PC-9 (cell line): ENCODE measurements around the gene AVEN. TPM values are rescaled to one million over a fixed set of nuclear protein-coding genes. Genes with fewer than 3 reads are reported as not detected.

Source experiments
- BruUV-seq: library from RNA; stranded (reverse); fragments of 400-500 nt; replicated peaks from 2 replicates; lab custom pipeline; 2021; lab: Mats Ljungman, UMichigan
- CTCF ChIA-PET: fragments of 300-600 bp; sonication (Branson Sonifier 250); formaldehyde crosslinking; loops from one replicate; lab custom pipeline; 2022; ENCODE audit warnings: antibody characterized with exemption; lab: Charles Lee
- POLR2A ChIA-PET: fragments of 300-600 bp; sonication (Branson Sonifier 250); formaldehyde crosslinking; loops from one replicate; lab custom pipeline; 2022; ENCODE audit warnings: antibody characterized with exemption; ENCODE audit not compliant: unreplicated experiment; lab: Charles Lee
- DNase-seq, 2 experiments: peaks; one replicate each; pipeline versions ENCODE4 v3.0.0 to v3.0.0-alpha.2; 2015 to 2022; ENCODE audit warnings: mixed read lengths in 1 of 2
- H2AFZ ChIP-seq: fragments of 200-600 bp; sonication (generic); 2 replicates; pipeline ENCODE4 v1.8.1; 2017; ENCODE audit warnings: antibody characterized with exemption
- H3F3A ChIP-seq: fragments of 200-600 bp; sonication (generic); 2 replicates; pipeline ENCODE4 v1.8.1; 2017; ENCODE audit warnings: antibody characterized with exemption, mild to moderate bottlenecking, low read depth; ENCODE audit not compliant: insufficient read depth
- H3K27ac ChIP-seq: fragments of 200-600 bp; sonication (generic); 2 replicates; pipeline ENCODE4 v1.6.1; 2016; ENCODE audit warnings: mixed run types
- H3K27me3 ChIP-seq: fragments of 200-600 bp; sonication (generic); 2 replicates; pipeline ENCODE4 v1.6.1; 2016; ENCODE audit warnings: low read depth, mixed run types; ENCODE audit not compliant: insufficient read depth
- H3K36me3 ChIP-seq: fragments of 200-600 bp; sonication (generic); 2 replicates; pipeline ENCODE4 v1.6.1; 2016; ENCODE audit warnings: low read depth, mixed run types
- H3K4me1 ChIP-seq: fragments of 200-600 bp; sonication (generic); replicated peaks from 2 replicates; pipeline ENCODE4 v1.6.1; 2016; ENCODE audit warnings: mixed run types; ENCODE audit not compliant: insufficient read depth
- H3K4me2 ChIP-seq: fragments of 200-600 bp; sonication (generic); 2 replicates; pipeline ENCODE4 v1.6.1; 2017; ENCODE audit warnings: mixed run types
- H3K4me3 ChIP-seq: fragments of 200-600 bp; sonication (generic); 2 replicates; pipeline ENCODE4 v1.6.1; 2016; ENCODE audit warnings: mixed run types
- H3K79me2 ChIP-seq: fragments of 200-600 bp; sonication (generic); 2 replicates; pipeline ENCODE4 v1.6.1; 2017; ENCODE audit warnings: low read depth, mixed run types
- H3K9me2 ChIP-seq: fragments of 200-600 bp; sonication (generic); 2 replicates; pipeline ENCODE4 v1.8.1; 2017; ENCODE audit warnings: mild to moderate bottlenecking; ENCODE audit not compliant: insufficient read depth
- H3K9me3 ChIP-seq: fragments of 200-600 bp; sonication (generic); 2 replicates; pipeline ENCODE4 v1.8.1; 2016; ENCODE audit warnings: low read depth; ENCODE audit not compliant: insufficient read depth
- H4K20me1 ChIP-seq: fragments of 200-600 bp; sonication (generic); 2 replicates; pipeline ENCODE4 v1.8.1; 2017; ENCODE audit not compliant: insufficient read depth
- EZH2 ChIP-seq: fragments of 200-600 bp; sonication (generic); IDR thresholded peaks from 2 replicates; pipeline ENCODE4 v1.8.0; 2017; ENCODE audit warnings: antibody characterized with exemption, low read depth
- intact Hi-C: fragments of 100-400 bp; cut with micrococcal nuclease; formaldehyde crosslinking; loops from one replicate; pipeline ENCODE4 v1.10.0; 2022; ENCODE audit not compliant: unreplicated experiment
- total RNA-seq: library from RNA; stranded (reverse); gene quantifications from 2 replicates; pipeline ENCODE4 v1.2.3, GENCODE V29; 2021
- TF ChIP-seq, protein P1 (sequence below): fragments of 200-600 bp; sonication (generic); conservative IDR thresholded peaks from 2 replicates; pipeline ENCODE4 v1.6.1; 2017; ENCODE audit warnings: mixed run types, antibody characterized with exemption, mild to moderate bottlenecking, moderate library complexity

AVEN gene
- total RNA-seq, 1 experiment from 2014 or later: 8.7 TPM

DNA sequence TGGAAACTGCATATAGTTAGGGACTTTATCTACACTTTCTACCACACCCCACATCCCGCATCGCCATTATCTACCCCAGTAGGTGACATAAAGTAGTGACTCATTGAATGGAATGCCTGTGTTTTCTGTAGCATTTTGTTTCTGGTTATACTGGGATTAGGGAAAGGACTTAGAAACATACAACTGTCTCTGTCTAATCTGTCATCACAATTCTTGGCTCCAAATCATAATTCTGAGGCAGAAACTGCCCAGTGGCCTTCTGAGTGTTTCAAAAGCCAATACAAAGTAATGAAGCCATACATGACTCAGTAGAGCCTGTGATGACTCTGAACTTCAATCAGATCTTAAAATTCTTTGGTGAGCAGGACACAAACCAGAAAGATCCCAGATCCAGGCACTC, 186.4 kb downstream of the AVEN start:
- Histone ChIP-seq H2AFZ (no peak overlapping the region), H3K4me2 (peak overlapping the region; percentile 23; the same call in 1 of the 2 replicates), H3K4me1 (peaks cover 12% of the 10 kb centered on the region), H3K79me2 (no peaks in the 10 kb centered on the region), H3K27ac (peak overlapping the region; percentile 44), H3K4me3 (no peak overlapping the region), H3K27me3 (no peaks in the 10 kb centered on the region), H3F3A (peaks cover 14% of the 10 kb centered on the region; the same call in 1 of the 2 replicates), H3K9me3 (no peaks in the 10 kb centered on the region), H4K20me1 (no peaks in the 10 kb centered on the region), H3K9me2 (no peaks in the 10 kb centered on the region), H3K36me3 (no peaks in the 10 kb centered on the region)
- TF ChIP-seq, protein P1, sequence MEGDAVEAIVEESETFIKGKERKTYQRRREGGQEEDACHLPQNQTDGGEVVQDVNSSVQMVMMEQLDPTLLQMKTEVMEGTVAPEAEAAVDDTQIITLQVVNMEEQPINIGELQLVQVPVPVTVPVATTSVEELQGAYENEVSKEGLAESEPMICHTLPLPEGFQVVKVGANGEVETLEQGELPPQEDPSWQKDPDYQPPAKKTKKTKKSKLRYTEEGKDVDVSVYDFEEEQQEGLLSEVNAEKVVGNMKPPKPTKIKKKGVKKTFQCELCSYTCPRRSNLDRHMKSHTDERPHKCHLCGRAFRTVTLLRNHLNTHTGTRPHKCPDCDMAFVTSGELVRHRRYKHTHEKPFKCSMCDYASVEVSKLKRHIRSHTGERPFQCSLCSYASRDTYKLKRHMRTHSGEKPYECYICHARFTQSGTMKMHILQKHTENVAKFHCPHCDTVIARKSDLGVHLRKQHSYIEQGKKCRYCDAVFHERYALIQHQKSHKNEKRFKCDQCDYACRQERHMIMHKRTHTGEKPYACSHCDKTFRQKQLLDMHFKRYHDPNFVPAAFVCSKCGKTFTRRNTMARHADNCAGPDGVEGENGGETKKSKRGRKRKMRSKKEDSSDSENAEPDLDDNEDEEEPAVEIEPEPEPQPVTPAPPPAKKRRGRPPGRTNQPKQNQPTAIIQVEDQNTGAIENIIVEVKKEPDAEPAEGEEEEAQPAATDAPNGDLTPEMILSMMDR: no peak
- no peak for TF ChIP-seq EZH2
- peak; percentile 33 to 78 for DNase-seq
- BruUV-seq: no TSS peak
- ChIA-PET POLR2A (interaction anchor here (0.6 kb wide), 1 partner anchor 224 kb away, joined by 3 read pairs; no protein-coding TSS in a partner anchor), CTCF (no interaction called here)
- intact Hi-C loops: loop anchor here (10.0 kb wide), 1 partner anchor 112 kb away; the partner anchor contains the start of gene CHRM5

- no peak overlapping the region for H2AFZ ChIP-seq
- H3F3A ChIP-seq: peaks cover 14% of the 10 kb centered on the region; the same call in 1 of the 2 replicates
- H3K9me2 ChIP-seq: no peaks in the 10 kb centered on the region
- no peak overlapping the region for H3K27ac ChIP-seq
- no peaks in the 10 kb centered on the region for H3K79me2 ChIP-seq
- no peak overlapping the region for H3K4me2 ChIP-seq
- no peak for TF ChIP-seq EZH2
- TF ChIP-seq, protein P1: no peak
- DNase-seq: no peak
- H3K27me3 ChIP-seq: no peaks in the 10 kb centered on the region
- ChIA-PET POLR2A (interaction anchor here (0.6 kb wide), 1 partner anchor 225 kb away, joined by 3 read pairs; no protein-coding TSS in a partner anchor), CTCF (no interaction called here)
- H3K36me3 ChIP-seq: no peaks in the 10 kb centered on the region
- intact Hi-C loops: loop anchor here (10.0 kb wide), 1 partner anchor 113 kb away; the partner anchor contains the start of gene CHRM5
- BruUV-seq: no TSS peak
- H3K4me1 ChIP-seq: peaks cover 12% of the 10 kb centered on the region
- H4K20me1 ChIP-seq: no peaks in the 10 kb centered on the region
- H3K9me3 ChIP-seq: no peaks in the 10 kb centered on the region
- H3K4me3 ChIP-seq: no peak overlapping the region
Measured at GRCh38 chr15:33852094-33852493, 186.9 kb downstream of the AVEN start.

GRCh38 chr15:33851079-33851478, 187.9 kb downstream of the AVEN start:
- CTCF ChIA-PET: no interaction called here
- H3K27me3 ChIP-seq: no peaks in the 10 kb centered on the region
- TF ChIP-seq, protein P1: no peak
- TF ChIP-seq EZH2: no peak
- H3K36me3 ChIP-seq: no peaks in the 10 kb centered on the region
- no peaks in the 10 kb centered on the region for H3K9me2 ChIP-seq
- no peaks in the 10 kb centered on the region for H3K79me2 ChIP-seq
- no peak overlapping the region for H3K4me3 ChIP-seq
- no peak for DNase-seq
- POLR2A ChIA-PET: interaction anchor here (0.8 kb wide), 1 partner anchor 9 kb away, joined by 6 read pairs; no protein-coding TSS in a partner anchor
- BruUV-seq: no TSS peak
- H3K4me2 ChIP-seq: no peak overlapping the region
- no peaks in the 10 kb centered on the region for H4K20me1 ChIP-seq
- H2AFZ ChIP-seq: no peak overlapping the region
- no peaks in the 10 kb centered on the region for H3K9me3 ChIP-seq
- intact Hi-C loops: loop anchor here (10.0 kb wide), 1 partner anchor 114 kb away; the partner anchor contains the start of gene CHRM5
- H3F3A ChIP-seq: peaks cover 14% of the 10 kb centered on the region; the same call in 1 of the 2 replicates
- H3K4me1 ChIP-seq: peaks cover 12% of the 10 kb centered on the region
- H3K27ac ChIP-seq: no peak overlapping the region
